B cell (primary cell): ENCODE measurements around the gene SCO2. TPM values are rescaled to one million over a fixed set of nuclear protein-coding genes. Genes with fewer than 3 reads are reported as not detected.

Experiments
- ATAC-seq: fragments of 200-7000 bp; cut with Tn5 transposase; one replicate; pipeline ENCODE4 v1.10.0; 2021; ENCODE audit warnings: low read depth, mild to moderate bottlenecking, moderate number of reproducible peaks, moderate library complexity
- CTCF ChIA-PET: fragments of 350-600 bp; sonication (Branson Sonifier 250); formaldehyde crosslinking; loops from one replicate; lab custom pipeline; 2021; ENCODE audit warnings: antibody characterized with exemption, inconsistent platforms; lab: Charles Lee
- POLR2A ChIA-PET: fragments of 350-600 bp; sonication (Branson Sonifier 250); formaldehyde crosslinking; loops from one replicate; lab custom pipeline; 2021; ENCODE audit warnings: antibody characterized with exemption; lab: Charles Lee
- DNase-seq: peaks from one replicate; pipeline ENCODE4 v3.0.0; 2013
- H2AFZ ChIP-seq: 2 replicates; pipeline ENCODE4 v1.6.1; 2012; ENCODE audit warnings: mild to moderate bottlenecking, low read depth, low read length; ENCODE audit not compliant: insufficient read depth, poor library complexity, severe bottlenecking
- H3K27ac ChIP-seq, 2 donors: 1 replicate in 1 of 2; 2 replicates in 1 of 2; pipeline ENCODE4 v1.5.1; 2012 to 2013; ENCODE audit warnings: low read length in 2 of 2, mild to moderate bottlenecking in 2 of 2, moderate library complexity in 1 of 2
- H3K27me3 ChIP-seq, 4 experiments: fragments of 200-600 bp in 1 of 4; sonication (generic) in 1 of 4; replicated peaks in 1 of 4; 1 replicate in 2 of 4; 2 replicates in 2 of 4; pipeline versions ENCODE4 v1.6.1 to v1.7.0; 2013 to 2016; ENCODE audit warnings: low read length in 3 of 4, mild to moderate bottlenecking in 2 of 4, mixed read lengths in 1 of 4, moderate library complexity in 1 of 4; ENCODE audit not compliant: insufficient read depth in 4 of 4, control insufficient read depth in 3 of 4; ENCODE audit errors: control extremely low read depth in 1 of 4
- H3K36me3 ChIP-seq, 2 experiments: replicated peaks in 1 of 2; 1 replicate in 1 of 2; 2 replicates in 1 of 2; pipeline versions ENCODE4 v1.6.1 to v1.7.1; 2013; ENCODE audit warnings: low read length in 1 of 2; ENCODE audit not compliant: insufficient read depth in 2 of 2, control insufficient read depth in 1 of 2; ENCODE audit errors: control extremely low read depth in 1 of 2, extremely low read depth in 1 of 2
- H3K4me1 ChIP-seq, 2 donors: fragments of 200-600 bp in 1 of 2; sonication (generic) in 1 of 2; 1 replicate in 1 of 2; 2 replicates in 1 of 2; pipeline versions ENCODE4 v1.5.1 to v1.6.1; 2013 to 2017; ENCODE audit warnings: low read length in 2 of 2; ENCODE audit not compliant: control insufficient read depth in 2 of 2, insufficient read depth in 2 of 2
- H3K4me2 ChIP-seq: replicated peaks from 2 replicates; pipeline ENCODE3; 2012; ENCODE audit warnings: mild to moderate bottlenecking, low read depth, low read length; ENCODE audit not compliant: poor library complexity, severe bottlenecking
- H3K4me3 ChIP-seq, 5 experiments: fragments of 200-600 bp in 1 of 5; sonication (generic) in 1 of 5; 1 replicate in 3 of 5; 2 replicates in 2 of 5; pipeline versions ENCODE4 v1.5.1 to v1.7.0; 2011 to 2016; ENCODE audit warnings: low read length in 4 of 5, mild to moderate bottlenecking in 4 of 5, low read depth in 2 of 5, control low read depth in 1 of 5, moderate library complexity in 1 of 5; ENCODE audit not compliant: insufficient read depth in 1 of 5; ENCODE audit errors: control extremely low read depth in 1 of 5, extremely low read depth in 1 of 5
- H3K79me2 ChIP-seq: fragments of 200-600 bp; sonication (generic); one replicate; pipeline ENCODE4 v1.6.0; 2016; ENCODE audit warnings: low read length; ENCODE audit not compliant: control insufficient read depth, insufficient read depth
- H3K9ac ChIP-seq: fragments of 200-600 bp; sonication (generic); 2 replicates; pipeline ENCODE4 v1.6.1; 2017; ENCODE audit warnings: mild to moderate bottlenecking, low read length, moderate library complexity
- H3K9me3 ChIP-seq, 3 donors: one replicate each; pipeline versions ENCODE4 v1.6.1 to v1.7.1; 2013; ENCODE audit warnings: low read length in 2 of 3; ENCODE audit not compliant: control insufficient read depth in 2 of 3, insufficient read depth in 1 of 3; ENCODE audit errors: control extremely low read depth in 1 of 3
- H4K20me1 ChIP-seq: 2 replicates; pipeline ENCODE4 v1.6.0; 2012; ENCODE audit warnings: mild to moderate bottlenecking, low read length; ENCODE audit not compliant: insufficient read depth, control insufficient read depth, poor library complexity, severe bottlenecking
- H3K27ac Mint-ChIP-seq: one replicate; pipeline ENCODE4 v1.8.0; 2021; ENCODE audit warnings: mixed read lengths
- H3K27me3 Mint-ChIP-seq: one replicate; pipeline ENCODE4 v1.8.0; 2021; ENCODE audit warnings: mixed read lengths
- H3K4me1 Mint-ChIP-seq: one replicate; pipeline ENCODE4 v1.8.0; 2021; ENCODE audit warnings: mixed read lengths
- H3K4me3 Mint-ChIP-seq: one replicate; pipeline ENCODE4 v1.8.0; 2021; ENCODE audit warnings: mixed read lengths
- H3K9me3 Mint-ChIP-seq: one replicate; pipeline ENCODE4 v1.8.0; 2022; ENCODE audit warnings: mixed read lengths; ENCODE audit not compliant: insufficient read depth
- CTCF ChIP-seq: fragments of 200-600 bp; IDR thresholded peaks from one replicate; pipeline ENCODE4 v1.8.0; 2022; ENCODE audit warnings: antibody characterized with exemption, mild to moderate bottlenecking
- EZH2 ChIP-seq: IDR thresholded peaks from 2 replicates; pipeline ENCODE4 v1.6.1; 2012; ENCODE audit warnings: borderline replicate concordance, low read depth, mild to moderate bottlenecking, moderate library complexity, low read length; ENCODE audit not compliant: insufficient read depth, poor library complexity, severe bottlenecking
- WGBS: methylation state at CpG from one replicate; pipeline ENCODE4 v1.1.5; 2013; ENCODE audit warnings: missing lambda C conversion rate; ENCODE audit not compliant: insufficient coverage; 5-methylcytosine and 5-hydroxymethylcytosine counted together
- intact Hi-C: fragments of 100-400 bp; cut with micrococcal nuclease; formaldehyde crosslinking; loops from one replicate; pipeline ENCODE4 v1.10.0; 2022
- polyA plus RNA-seq: library from polyadenylated mRNA; depleted of rRNA; stranded (reverse); fragments of >200 nt; gene quantifications from 2 replicates; pipeline ENCODE4 v1.2.3, GENCODE V29; 2012
- total RNA-seq, 2 donors: library from RNA; stranded (reverse); fragments of 120-200 nt in 1 of 2; gene quantifications; 1 replicate in 1 of 2; 2 replicates in 1 of 2; pipeline versions ENCODE4 v1.2.3 to v1.2.4, GENCODE V29; 2013 to 2022

Gene SCO2
- total and polyA plus RNA-seq, 2 donors (not counting 1 experiment from before 2014, with no cell fraction given), result 1.1 to 14.2 TPM

GRCh38 chr22:50473855-50474671, 51.3 kb downstream of the SCO2 start:
- Histone ChIP-seq H3K79me2 (peaks cover 57% of the 10 kb centered on the region), H3K27me3 (no peaks in the 10 kb centered on the region)

More at GRCh38 chr22:50473855-50474671, 51.3 kb downstream of the SCO2 start:
- no peaks in the 10 kb centered on the region for H3K9me3 Mint-ChIP-seq
- peak overlapping the region; percentile 89 for H3K4me3 Mint-ChIP-seq
- no peak for DNase-seq
- H3K27ac Mint-ChIP-seq, result peak overlapping the region; percentile 92
- H3K9me3 ChIP-seq, result no peaks in the 10 kb centered on the region
- ATAC-seq, result no peak
- no peak for TF ChIP-seq EZH2
- no peak for TF ChIP-seq CTCF
- peaks cover 51 to 59% of the 10 kb centered on the region in 2 donors for H3K4me1 ChIP-seq
- peak overlapping the region; percentile 12 to 90 for H3K27ac ChIP-seq
- WGBS, result 9% methylated on average over 62 of the region's 62 CpGs
- intact Hi-C loops, result loop anchor here (5.0 to 10.0 kb wide), 2 partner anchors 53 to 539 kb away; partner anchors contain the start of gene SCO2
- peaks cover 0 to 5% of the 10 kb centered on the region in 2 experiments for H3K36me3 ChIP-seq
- peak overlapping the region; percentile 51 to 81 (median 68) for H3K4me3 ChIP-seq
- peaks cover 56% of the 10 kb centered on the region for H3K4me1 Mint-ChIP-seq
- peak overlapping the region; percentile 87 for H3K9ac ChIP-seq
- POLR2A ChIA-PET, result interaction anchor here (1.3 kb wide), 1 partner anchor 51 kb away, joined by 5 read pairs; the partner anchor contains the start of gene SCO2
- H3K27me3 Mint-ChIP-seq, result no peaks in the 10 kb centered on the region
- peak overlapping the region; percentile 95 for H2AFZ ChIP-seq
- H3K4me2 ChIP-seq, result peak overlapping the region; percentile 99
- H4K20me1 ChIP-seq, result peaks cover 49% of the 10 kb centered on the region
- CTCF ChIA-PET, result interaction anchor here (0.5 to 2.2 kb wide), 8 partner anchors 11 to 233 kb away, joined by 3 to 16 read pairs (median 4); partner anchors contain the start of genes ARSA and SCO2

Other genes starting within 250 kb of the SCO2 start
- 30.3 and 31.4 TPM in 2 replicates for gene PLXNB2, start 218.0 kb downstream of the SCO2 start, total RNA-seq
- 5.2 and 5.9 TPM in 2 replicates for gene PLXNB2, start 218.0 kb downstream of the SCO2 start, polyA plus RNA-seq
- gene DENND6B, start 198.6 kb downstream of the SCO2 start, total RNA-seq, result 10.3 and 10.6 TPM in 2 replicates
- gene DENND6B, start 198.6 kb downstream of the SCO2 start, polyA plus RNA-seq, result 2.8 and 3.6 TPM in 2 replicates
- 98.7 and 101 TPM in 2 replicates for gene PPP6R2, start 182.3 kb downstream of the SCO2 start, total RNA-seq
- gene PPP6R2, start 182.3 kb downstream of the SCO2 start, polyA plus RNA-seq, result 91.4 TPM in 2 replicates
- gene SBF1, start 50.6 kb downstream of the SCO2 start, total RNA-seq, result 254 TPM in 2 replicates
- gene SBF1, start 50.6 kb downstream of the SCO2 start, polyA plus RNA-seq, result 110 and 123 TPM in 2 replicates
- 2.6 and 3.7 TPM in 2 replicates for gene ADM2, start 44.1 kb downstream of the SCO2 start, total RNA-seq
- gene ADM2, start 44.1 kb downstream of the SCO2 start, polyA plus RNA-seq, result 0.67 and 0.74 TPM in 2 replicates
- gene MIOX, start 38.7 kb downstream of the SCO2 start, total RNA-seq, result not detected in 2 replicates
- gene MIOX, start 38.7 kb downstream of the SCO2 start, polyA plus RNA-seq, result 0.12 and 0.88 TPM in 2 replicates
- gene LMF2, start 17.9 kb downstream of the SCO2 start, total RNA-seq, result 128 and 132 TPM in 2 replicates
- 316 and 396 TPM in 2 replicates for gene LMF2, start 17.9 kb downstream of the SCO2 start, polyA plus RNA-seq
- gene NCAPH2, start 17.4 kb downstream of the SCO2 start, total RNA-seq, result 71.5 and 76.9 TPM in 2 replicates
- gene NCAPH2, start 17.4 kb downstream of the SCO2 start, polyA plus RNA-seq, result 47.1 and 64.9 TPM in 2 replicates
- gene TYMP, start 4.4 kb upstream of the SCO2 start, total RNA-seq, result 45.1 and 47.7 TPM in 2 replicates
- 43.6 and 45.8 TPM in 2 replicates for gene TYMP, start 4.4 kb upstream of the SCO2 start, polyA plus RNA-seq
- 4.2 and 6.2 TPM in 2 replicates for gene KLHDC7B, start 20.3 kb upstream of the SCO2 start, total RNA-seq
- gene KLHDC7B, start 20.3 kb upstream of the SCO2 start, polyA plus RNA-seq, result 0.61 and 1.8 TPM in 2 replicates
- not detected in 2 replicates for gene SYCE3, start 37.3 kb upstream of the SCO2 start, total RNA-seq
- not detected in 2 replicates for gene SYCE3, start 37.3 kb upstream of the SCO2 start, polyA plus RNA-seq
- 55.0 and 59.8 TPM in 2 replicates for gene CPT1B, start 52.8 kb upstream of the SCO2 start, total RNA-seq
- 109 and 142 TPM in 2 replicates for gene CPT1B, start 52.8 kb upstream of the SCO2 start, polyA plus RNA-seq
- gene CHKB, start 57.3 kb upstream of the SCO2 start, total RNA-seq, result 238 and 239 TPM in 2 replicates
- gene CHKB, start 57.3 kb upstream of the SCO2 start, polyA plus RNA-seq, result 309 and 350 TPM in 2 replicates
- gene MAPK8IP2, start 75.2 kb upstream of the SCO2 start, total RNA-seq, result 0.39 and 0.44 TPM in 2 replicates
- 0.19 and 0.36 TPM in 2 replicates for gene MAPK8IP2, start 75.2 kb upstream of the SCO2 start, polyA plus RNA-seq
- gene ARSA, start 102.6 kb upstream of the SCO2 start, total RNA-seq, result 77.1 and 82.0 TPM in 2 replicates
- 118 and 128 TPM in 2 replicates for gene ARSA, start 102.6 kb upstream of the SCO2 start, polyA plus RNA-seq
- gene SHANK3, start 147.2 kb upstream of the SCO2 start, total RNA-seq, result not detected in 2 replicates
- 0.01 TPM in 1 of 2 replicates, not detected in the other for gene SHANK3, start 147.2 kb upstream of the SCO2 start, polyA plus RNA-seq
- gene ACR, start 212.6 kb upstream of the SCO2 start, total RNA-seq, result not detected in 2 replicates
- gene ACR, start 212.6 kb upstream of the SCO2 start, polyA plus RNA-seq, result not detected in 2 replicates